Muscle layer of colon (tissue), 2 donors: ENCODE data around the gene C16orf82.

Source experiments
- H3K27ac ChIP-seq: one replicate; pipeline ENCODE4 v1.7.0; 2013; ENCODE audit warnings: low read depth, mild to moderate bottlenecking, low read length, moderate library complexity
- H3K27me3 ChIP-seq, 2 donors: one replicate each; pipeline ENCODE4 v1.7.0; 2013; ENCODE audit warnings: low read length in 2 of 2, mild to moderate bottlenecking in 2 of 2; ENCODE audit not compliant: insufficient read depth in 2 of 2, control insufficient read depth in 1 of 2
- H3K36me3 ChIP-seq: one replicate; pipeline ENCODE4 v1.7.0; 2013; ENCODE audit warnings: mild to moderate bottlenecking, low read length; ENCODE audit not compliant: insufficient read depth
- H3K4me1 ChIP-seq: one replicate; pipeline ENCODE4 v1.7.0; 2013; ENCODE audit warnings: mild to moderate bottlenecking, low read length; ENCODE audit not compliant: insufficient read depth
- H3K4me3 ChIP-seq, 2 donors: one replicate each; pipeline ENCODE4 v1.7.0; 2013; ENCODE audit warnings: low read length in 2 of 2, low read depth in 1 of 2, mild to moderate bottlenecking in 1 of 2, moderate library complexity in 1 of 2
- H3K9ac ChIP-seq: one replicate; pipeline ENCODE4 v1.7.0; 2013; ENCODE audit warnings: low read length
- H3K9me3 ChIP-seq: one replicate; pipeline ENCODE4 v1.7.0; 2013; ENCODE audit warnings: mild to moderate bottlenecking, low read length
- donor health status: abdominal sarcoma.
- donor health status: Adenocarcinoma of cecum.

Gene C16orf82

DNA sequence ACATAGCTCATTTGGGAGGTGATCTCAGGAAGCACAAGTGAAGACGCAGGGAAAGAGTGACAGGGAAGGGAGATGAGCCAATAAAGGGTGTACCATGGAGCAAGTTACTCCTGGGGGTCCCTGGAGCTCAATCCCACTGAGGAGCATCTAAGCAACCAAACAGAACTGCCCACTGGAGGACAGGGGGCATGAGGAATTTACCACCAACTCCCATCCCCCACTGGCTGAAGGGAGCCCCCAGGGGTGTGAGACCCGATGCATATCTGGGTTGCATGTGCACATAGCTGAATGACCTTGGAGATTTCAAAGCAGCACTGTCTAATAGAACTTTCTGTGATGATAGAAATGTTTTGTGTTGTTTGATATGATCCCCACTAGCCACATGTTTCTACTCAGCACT is 29.6 kb downstream of the C16orf82 start:
- H3K27me3 ChIP-seq = no peaks in the 10 kb centered on the region
- H3K36me3 ChIP-seq = no peaks in the 10 kb centered on the region
- H3K4me1 ChIP-seq = no peaks in the 10 kb centered on the region
- no peak overlapping the region for H3K4me3 ChIP-seq
- H3K27ac ChIP-seq = no peak overlapping the region
- no peak overlapping the region for H3K9ac ChIP-seq
- H3K9me3 ChIP-seq = peaks cover 9% of the 10 kb centered on the region

DNA sequence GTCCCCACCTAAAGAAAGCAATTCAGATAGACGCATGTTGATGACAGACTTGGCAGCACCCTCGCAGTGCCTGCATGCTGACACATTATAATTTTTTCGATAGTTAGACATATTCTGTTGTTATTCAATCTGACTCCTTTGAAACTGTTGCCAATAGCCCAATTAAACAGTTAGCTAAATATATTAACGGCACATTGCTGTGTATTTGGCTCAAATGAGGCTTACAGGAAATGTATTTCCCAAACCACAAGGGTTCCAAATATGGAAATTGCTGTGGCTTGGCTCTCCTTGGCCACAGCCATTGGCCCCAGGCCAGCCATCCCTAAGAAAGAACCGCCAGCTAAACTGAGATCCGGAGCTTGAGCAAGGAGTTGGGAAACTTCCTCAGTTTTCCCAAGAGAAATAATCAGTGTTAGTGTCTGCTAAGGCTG is 31.1 kb downstream of the C16orf82 start:
- H3K27ac ChIP-seq = no peak overlapping the region
- no peaks in the 10 kb centered on the region for H3K36me3 ChIP-seq

DNA sequence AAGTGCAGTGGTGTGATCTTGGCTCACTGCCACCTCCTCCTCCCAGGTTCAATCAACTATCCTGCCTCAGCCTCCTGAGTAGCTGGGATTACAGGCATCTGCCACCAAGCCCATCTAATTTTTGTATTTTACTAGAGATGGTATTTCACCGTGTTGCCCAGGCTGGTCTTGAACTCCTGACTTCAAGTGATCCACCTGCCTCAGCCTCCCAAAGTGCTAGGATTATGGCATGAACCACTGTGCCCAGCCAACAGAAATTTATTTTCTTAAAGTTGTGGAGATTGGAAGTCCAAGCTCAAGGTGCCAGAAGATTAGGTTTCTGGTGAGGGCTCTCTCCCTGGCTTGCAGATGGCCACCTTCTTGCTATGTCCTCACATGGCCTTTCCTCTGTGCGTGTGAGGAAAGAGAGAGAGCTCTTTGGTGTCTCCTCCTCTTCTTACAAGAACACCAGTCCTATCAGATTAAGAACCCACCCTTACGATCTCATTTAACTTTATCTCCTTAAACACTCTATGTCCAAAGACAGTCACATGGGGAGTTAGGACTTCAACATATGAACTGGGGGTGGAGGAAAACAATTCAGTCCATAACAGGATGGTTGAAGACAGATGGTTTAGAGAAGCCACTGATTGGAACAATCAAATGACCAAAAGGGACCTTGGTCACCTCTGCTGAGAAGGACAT is 31.8 kb downstream of the C16orf82 start:
- Histone ChIP-seq H3K4me3 (no peak overlapping the region), H3K27me3 (no peaks in the 10 kb centered on the region), H3K9me3 (peaks cover 9% of the 10 kb centered on the region), H3K27ac (no peak overlapping the region), H3K9ac (no peak overlapping the region), H3K36me3 (no peaks in the 10 kb centered on the region), H3K4me1 (no peaks in the 10 kb centered on the region)

More for the DNA sequence above, 31.1 kb downstream of the C16orf82 start:
- no peak overlapping the region for H3K9ac ChIP-seq
- no peak overlapping the region for H3K4me3 ChIP-seq
- H3K4me1 ChIP-seq = no peaks in the 10 kb centered on the region
- no peaks in the 10 kb centered on the region for H3K27me3 ChIP-seq
- H3K9me3 ChIP-seq = peaks cover 9% of the 10 kb centered on the region

DNA sequence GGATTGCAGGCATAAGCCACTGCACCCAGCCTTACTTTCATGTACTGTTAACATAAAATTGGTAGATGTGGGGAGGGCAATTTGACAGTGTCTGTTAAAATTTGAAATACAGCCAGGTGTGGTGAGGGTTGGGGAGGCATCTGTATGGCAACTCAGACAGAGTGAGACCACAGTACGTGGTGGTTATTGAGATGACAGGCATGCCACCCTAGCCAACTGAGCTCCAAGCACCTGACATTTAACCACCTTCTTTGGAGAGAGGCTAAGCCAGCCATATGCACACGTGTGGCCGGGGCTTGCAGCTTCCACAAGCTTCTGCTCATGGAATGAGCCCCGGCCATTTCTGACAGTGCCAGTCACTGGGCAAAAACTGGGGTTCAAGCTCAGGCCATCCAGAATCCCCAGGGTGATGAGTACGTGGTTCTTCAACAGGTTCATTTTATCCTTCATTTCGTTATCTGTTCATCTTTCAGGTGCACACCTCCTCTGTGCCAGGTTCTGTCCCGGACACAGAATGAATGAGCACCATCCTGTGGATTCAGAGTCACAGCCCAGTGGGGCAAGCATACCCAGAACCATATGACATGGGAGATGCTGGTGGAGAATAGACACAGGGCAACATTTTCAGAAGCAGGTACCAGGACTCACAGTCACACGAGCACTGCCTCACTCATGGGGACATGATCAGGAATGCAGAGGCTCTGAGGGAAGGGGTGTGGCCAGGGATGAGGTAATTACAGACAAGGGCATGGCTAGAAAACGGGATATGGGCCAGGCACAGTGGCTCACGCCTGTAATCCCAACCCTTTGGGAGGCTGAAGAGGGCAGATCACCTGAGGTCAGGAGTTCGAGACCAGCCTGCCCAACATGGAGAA is 36.2 kb downstream of the C16orf82 start:
- Histone ChIP-seq H3K9me3 (no peaks in the 10 kb centered on the region), H3K27me3 (no peaks in the 10 kb centered on the region), H3K9ac (no peak overlapping the region), H3K4me1 (no peaks in the 10 kb centered on the region), H3K27ac (no peak overlapping the region), H3K36me3 (no peaks in the 10 kb centered on the region), H3K4me3 (no peak overlapping the region)

DNA sequence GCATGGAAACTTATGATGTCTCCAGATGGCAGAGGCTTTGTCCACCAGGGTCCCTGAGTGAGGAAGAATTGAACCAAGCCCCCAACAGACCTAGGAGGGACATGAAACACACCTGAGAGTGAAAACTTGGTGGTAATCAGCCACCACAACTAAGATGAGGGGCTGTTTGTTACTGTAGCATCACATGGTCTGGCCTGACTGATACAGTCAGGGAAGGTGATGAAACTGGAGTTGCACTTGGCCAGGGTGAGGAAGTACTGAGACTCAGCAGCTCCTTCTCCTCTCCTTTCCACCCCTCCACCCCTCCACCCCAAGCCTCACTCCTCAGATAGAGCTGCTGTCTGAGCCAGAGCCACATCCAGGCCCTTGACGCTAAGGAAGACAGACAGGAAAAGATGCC is 37.2 kb downstream of the C16orf82 start:
- no peaks in the 10 kb centered on the region for H3K4me1 ChIP-seq
- H3K27ac ChIP-seq = no peak overlapping the region
- no peak overlapping the region for H3K4me3 ChIP-seq
- no peaks in the 10 kb centered on the region for H3K27me3 ChIP-seq
- no peaks in the 10 kb centered on the region for H3K36me3 ChIP-seq
- no peaks in the 10 kb centered on the region for H3K9me3 ChIP-seq
- no peak overlapping the region for H3K9ac ChIP-seq

DNA sequence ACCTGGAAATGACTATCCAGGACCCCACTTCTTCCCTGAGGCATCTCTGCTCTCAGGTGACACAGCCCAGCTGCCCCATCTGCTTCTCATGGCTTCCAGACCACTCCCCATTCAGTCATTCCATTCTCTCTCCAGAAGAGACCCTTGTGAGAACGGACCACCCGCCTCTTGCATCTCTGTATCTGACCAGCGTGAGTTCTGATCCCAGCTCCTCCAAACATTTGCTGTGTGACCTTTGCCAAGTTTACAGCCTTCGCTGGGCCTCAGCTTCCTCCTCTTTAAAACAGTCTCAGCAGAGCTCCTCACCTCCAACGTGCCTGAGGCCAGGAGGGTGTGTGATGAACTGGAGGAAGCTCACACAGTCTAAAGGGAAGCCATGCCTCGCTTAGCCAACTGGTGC is 39.6 kb downstream of the C16orf82 start:
- Histone ChIP-seq H3K36me3 (no peaks in the 10 kb centered on the region), H3K27me3 (no peaks in the 10 kb centered on the region), H3K9me3 (no peaks in the 10 kb centered on the region), H3K27ac (no peak overlapping the region), H3K9ac (no peak overlapping the region), H3K4me1 (peaks cover 5% of the 10 kb centered on the region), H3K4me3 (no peak overlapping the region)

DNA sequence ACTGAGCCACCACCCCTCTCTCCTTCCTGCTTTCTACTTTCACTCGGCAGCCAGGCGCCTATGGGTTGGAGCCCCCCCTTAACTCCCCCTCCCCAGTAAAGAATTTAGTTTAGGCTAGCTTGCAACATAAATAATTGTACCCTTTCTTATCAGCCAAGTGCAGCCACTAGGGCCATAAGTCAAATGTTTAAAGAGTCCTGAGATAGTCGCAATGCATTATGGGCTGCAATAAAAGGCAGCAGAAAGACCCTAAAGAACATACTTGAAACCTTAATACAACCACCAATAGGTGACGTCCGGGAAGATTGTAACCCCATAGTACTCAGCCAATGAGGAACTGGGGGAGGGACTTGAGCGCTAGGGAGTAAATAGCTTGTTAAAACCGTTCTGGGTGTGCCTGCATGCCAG is 40.5 kb downstream of the C16orf82 start:
- H3K27ac ChIP-seq = no peak overlapping the region
- no peaks in the 10 kb centered on the region for H3K9me3 ChIP-seq
- peaks cover 5% of the 10 kb centered on the region for H3K4me1 ChIP-seq
- no peaks in the 10 kb centered on the region for H3K27me3 ChIP-seq
- H3K36me3 ChIP-seq = no peaks in the 10 kb centered on the region
- no peak overlapping the region for H3K9ac ChIP-seq
- no peak overlapping the region for H3K4me3 ChIP-seq

DNA sequence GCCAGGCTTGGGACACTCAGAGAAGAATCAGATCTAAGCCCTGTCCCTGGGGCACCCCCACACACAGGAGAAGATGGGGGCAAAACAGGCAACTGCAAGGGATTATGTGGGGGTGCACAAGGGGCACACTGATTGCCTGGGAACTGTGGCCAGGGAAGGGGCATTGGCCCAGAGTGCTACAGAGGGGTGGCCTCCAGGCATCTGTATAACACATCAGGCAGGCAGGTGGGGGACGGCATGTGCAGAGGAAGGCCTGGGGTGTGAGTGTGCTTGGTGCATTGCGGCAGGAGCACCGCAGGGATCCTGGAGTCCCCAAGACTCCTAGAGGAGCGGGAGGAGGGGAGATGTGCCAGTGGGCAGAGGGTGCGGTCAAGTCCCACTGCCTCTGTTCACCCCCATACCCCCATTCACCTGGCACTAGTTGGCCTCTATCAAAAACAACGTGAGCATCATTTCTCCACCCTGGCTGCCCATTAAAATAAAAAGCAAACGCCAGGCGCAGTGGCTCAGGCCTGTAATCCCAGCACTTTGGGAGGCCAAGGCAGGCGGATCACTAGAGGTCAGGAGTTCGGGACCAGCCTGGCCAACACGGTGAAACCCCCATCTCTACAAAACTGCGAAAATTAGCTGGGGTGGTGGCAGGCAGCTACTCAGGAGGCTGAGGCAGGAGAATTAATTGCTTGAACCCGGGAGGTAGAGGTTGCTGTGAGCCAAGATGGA is 41.5 kb downstream of the C16orf82 start:
- H3K4me3 ChIP-seq = no peak overlapping the region
- peaks cover 5% of the 10 kb centered on the region for H3K4me1 ChIP-seq
- H3K9me3 ChIP-seq = no peaks in the 10 kb centered on the region
- no peaks in the 10 kb centered on the region for H3K36me3 ChIP-seq
- no peak overlapping the region for H3K27ac ChIP-seq
- H3K9ac ChIP-seq = no peak overlapping the region
- no peaks in the 10 kb centered on the region for H3K27me3 ChIP-seq

DNA sequence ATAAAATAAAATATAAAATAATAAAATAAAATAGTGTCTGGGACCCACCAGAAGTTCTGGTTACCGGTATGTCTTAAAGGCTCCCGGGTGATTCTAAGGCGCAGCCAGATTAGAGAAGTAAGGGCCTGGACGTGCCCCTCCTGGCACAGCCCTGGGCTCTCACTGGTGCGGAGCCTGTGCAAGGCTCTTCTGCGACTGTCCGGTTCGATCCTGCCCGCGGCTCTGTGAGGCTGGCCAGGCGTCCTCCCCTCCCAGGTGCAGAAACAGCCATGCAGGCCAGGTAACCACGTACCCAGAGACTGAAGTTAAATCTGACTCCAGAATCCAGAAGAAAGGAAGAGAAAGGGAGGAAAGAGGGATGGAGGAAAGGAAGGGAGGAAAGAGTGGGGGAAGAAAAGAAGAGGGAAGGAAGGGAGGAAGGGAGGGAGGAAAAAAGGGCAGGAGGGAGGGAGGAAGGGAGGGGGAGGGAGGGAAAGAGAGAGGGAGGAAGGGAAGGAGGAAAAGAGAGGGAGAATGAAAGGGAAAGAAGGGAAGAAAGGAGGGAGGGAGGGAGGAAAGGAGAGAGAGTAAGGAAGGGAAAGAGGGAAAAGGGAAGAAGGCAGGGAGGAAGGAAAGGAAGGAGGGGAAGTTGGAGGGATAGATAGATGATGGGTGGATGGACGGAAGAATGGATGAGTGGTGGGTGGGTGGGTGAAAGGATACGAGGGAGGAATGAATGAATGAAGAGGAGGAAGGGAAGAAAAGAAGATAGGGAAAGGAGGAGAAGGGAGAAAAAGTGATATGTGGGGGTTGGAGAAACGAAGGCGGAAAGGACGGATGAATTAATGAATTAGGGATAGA is 42.3 kb downstream of the C16orf82 start:
- Histone ChIP-seq H3K27ac (no peak overlapping the region), H3K4me3 (no peak overlapping the region), H3K4me1 (peaks cover 5% of the 10 kb centered on the region), H3K36me3 (no peaks in the 10 kb centered on the region), H3K9me3 (no peaks in the 10 kb centered on the region), H3K27me3 (no peaks in the 10 kb centered on the region), H3K9ac (no peak overlapping the region)

DNA sequence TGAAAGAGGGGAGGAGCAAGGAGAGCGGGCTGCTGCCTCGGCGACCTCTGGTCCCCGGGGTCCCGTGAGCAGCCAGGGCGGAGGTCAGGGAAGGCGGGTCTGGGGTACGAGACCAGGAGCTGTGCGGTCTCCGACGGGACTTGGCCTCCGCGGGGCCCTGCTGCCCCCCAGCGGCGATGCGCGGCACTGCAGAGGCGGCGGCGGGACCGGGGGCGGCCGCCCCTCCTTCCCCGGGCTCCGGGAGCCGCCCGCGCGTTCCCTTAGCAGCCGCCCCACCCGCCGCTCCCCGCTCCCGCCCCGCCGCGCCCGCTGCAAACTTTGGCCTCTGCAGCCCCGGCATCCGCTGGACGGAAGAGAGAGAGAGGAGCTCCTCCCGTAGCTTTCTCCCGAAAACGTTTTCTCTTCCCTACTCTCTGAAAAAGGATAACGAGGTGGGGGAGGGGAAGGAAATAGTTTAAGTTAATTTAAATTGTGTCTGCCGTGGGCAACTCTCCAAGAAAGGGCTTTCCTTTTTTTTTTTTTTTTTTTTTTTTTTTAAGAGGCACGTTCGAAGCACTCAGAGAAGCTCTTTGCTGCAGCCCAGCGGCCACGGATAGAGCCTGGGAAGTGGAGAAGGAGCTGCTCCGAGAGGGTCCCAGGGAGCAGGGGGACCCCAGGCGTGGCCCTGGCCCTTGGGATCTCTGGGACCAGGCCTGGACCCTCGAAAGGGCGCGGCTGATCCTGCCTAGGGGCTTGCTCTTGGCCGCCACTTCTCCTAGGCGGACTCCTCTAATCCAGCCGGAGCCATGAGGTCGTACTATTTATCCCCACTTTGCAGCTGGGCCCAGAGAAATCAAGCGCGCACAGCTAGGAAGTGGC is 43.2 kb downstream of the C16orf82 start:
- H3K9ac ChIP-seq = no peak overlapping the region
- no peaks in the 10 kb centered on the region for H3K36me3 ChIP-seq
- no peak overlapping the region for H3K4me3 ChIP-seq
- no peaks in the 10 kb centered on the region for H3K9me3 ChIP-seq
- peaks cover 5% of the 10 kb centered on the region for H3K4me1 ChIP-seq
- peak overlapping the region; percentile 23 for H3K27ac ChIP-seq
- no peaks in the 10 kb centered on the region for H3K27me3 ChIP-seq
